Panc1 (cell line): ENCODE results near the gene MGMT. TPM values are rescaled to one million over a fixed set of nuclear protein-coding genes. Genes with fewer than 3 reads are reported as not detected.

Experiments used
- ATAC-seq: fragments of 200-7000 bp; cut with Tn5 transposase; 2 replicates; pipeline ENCODE4 v1.9.1; 2020; ENCODE audit warnings: mild to moderate bottlenecking, moderate library complexity
- BruUV-seq: library from RNA; stranded (reverse); fragments of 400-500 nt; replicated peaks from 2 replicates; lab custom pipeline; 2021; lab: Mats Ljungman, UMichigan
- CTCF ChIA-PET: fragments of 300-600 bp; sonication (Branson Sonifier 250); formaldehyde crosslinking; loops from one replicate; lab custom pipeline; 2022; ENCODE audit warnings: antibody characterized with exemption; lab: Charles Lee
- POLR2A ChIA-PET: fragments of 300-600 bp; sonication (Branson Sonifier 250); formaldehyde crosslinking; loops from one replicate; lab custom pipeline; 2022; ENCODE audit warnings: antibody characterized with exemption; lab: Charles Lee
- DNase-seq: peaks from one replicate; pipeline ENCODE4 v3.0.0-alpha.2; 2010; ENCODE audit warnings: low read depth, low spot score
- H3K27ac ChIP-seq: 2 replicates; pipeline ENCODE4 v1.5.1; 2011; ENCODE audit warnings: mild to moderate bottlenecking, low read length, inconsistent platforms
- H3K27me3 ChIP-seq: fragments of 200-500 bp; sonication (Bioruptor generic); 2 replicates; pipeline ENCODE4 v1.6.0; 2014; ENCODE audit warnings: low read length, inconsistent platforms; ENCODE audit not compliant: control insufficient read depth, insufficient read depth
- H3K36me3 ChIP-seq: fragments of 200-500 bp; sonication (Bioruptor generic); 2 replicates; pipeline ENCODE4 v1.5.1; 2014; ENCODE audit warnings: inconsistent platforms, mild to moderate bottlenecking, low read length, moderate library complexity; ENCODE audit not compliant: control insufficient read depth, insufficient read depth
- H3K4me1 ChIP-seq: 2 replicates; pipeline ENCODE4 v1.5.1; 2011; ENCODE audit warnings: inconsistent platforms, mild to moderate bottlenecking, low read length, moderate library complexity; ENCODE audit not compliant: control insufficient read depth, insufficient read depth
- H3K4me3 ChIP-seq, 2 experiments: 2 replicates each; pipeline ENCODE4 v1.5.1; 2011 to 2012; ENCODE audit warnings: low read depth in 2 of 2, low read length in 2 of 2, mild to moderate bottlenecking in 2 of 2, inconsistent platforms in 1 of 2, moderate library complexity in 1 of 2
- H3K9me3 ChIP-seq: fragments of 200-500 bp; sonication (Bioruptor generic); 2 replicates; pipeline ENCODE4 v1.5.1; 2014; ENCODE audit warnings: low read depth, mild to moderate bottlenecking, inconsistent platforms, low read length, moderate library complexity; ENCODE audit not compliant: control insufficient read depth, insufficient read depth
- CTCF ChIP-seq: fragments of 450-650 bp; IDR thresholded peaks from 2 replicates; pipeline ENCODE4 v1.5.1; 2017; ENCODE audit warnings: mild to moderate bottlenecking
- POLR2AphosphoS5 ChIP-seq: IDR thresholded peaks from 2 replicates; pipeline ENCODE4 v1.6.1; 2012; ENCODE audit warnings: mild to moderate bottlenecking, low read depth, low read length, moderate library complexity
- REST ChIP-seq, 2 experiments: IDR thresholded peaks; 2 replicates each; pipeline ENCODE4 v1.6.1; 2011 to 2012; ENCODE audit warnings: low read depth in 2 of 2, control low read depth in 1 of 2, low read length in 1 of 2, mild to moderate bottlenecking in 1 of 2, moderate library complexity in 1 of 2; ENCODE audit not compliant: insufficient read depth in 1 of 2
- SIN3A ChIP-seq: IDR thresholded peaks from 2 replicates; pipeline ENCODE4 v1.6.1; 2012; ENCODE audit warnings: low read depth, mild to moderate bottlenecking, low read length, moderate library complexity, borderline replicate concordance; ENCODE audit not compliant: insufficient read depth
- TCF7L2 ChIP-seq: IDR thresholded peaks from 2 replicates; pipeline ENCODE4 v1.6.1; 2011; ENCODE audit warnings: mild to moderate bottlenecking, low read depth, low read length, inconsistent platforms
- in situ Hi-C: cut with HindIII; loops from 2 replicates; pipeline ENCODE4 v1.10.0; 2016; ENCODE audit warnings: low sequenced_read_pairs, low pct_unique_long_range_greater_than_20kb
- intact Hi-C: fragments of 100-400 bp; cut with micrococcal nuclease; formaldehyde crosslinking; loops from one replicate; pipeline ENCODE4 v1.10.0; 2022; ENCODE audit not compliant: unreplicated experiment
- total RNA-seq: library from RNA; stranded (reverse); gene quantifications from one replicate; pipeline ENCODE4 v1.2.1, GENCODE V29; 2021; ENCODE audit not compliant: unreplicated experiment

MGMT gene
- total RNA-seq, 1 experiment from 2014 or later, result 27.3 TPM

GRCh38 chr10:129530581-129530980, 63.5 kb downstream of the MGMT start:
- H3K4me3 ChIP-seq, result no peak overlapping the region
- 0 out of 2 replicates have a peak overlapping the region, but pooled peaks have one; percentile 46 for H3K27ac ChIP-seq
- ChIA-PET POLR2A (no interaction called here), CTCF (no interaction called here)
- no TSS peak for BruUV-seq
- intact Hi-C loops (no loop called here), in situ Hi-C loops (no loop called here)
- no peak for TF ChIP-seq REST (IDR thresholded peaks at IDR 0.05; ENCODE audit: insufficient read depth in 1 of 2, low read depth in 2 of 2, low read length in 1 of 2)
- TF ChIP-seq SIN3A, result no peak
- TF ChIP-seq TCF7L2, result no peak
- TF ChIP-seq CTCF, result no peak
- TF ChIP-seq POLR2AphosphoS5, result no peak
- ATAC-seq (no peak), DNase-seq (no peak)
- H3K4me1 ChIP-seq, result peaks cover 9% of the 10 kb centered on the region
- H3K27me3 ChIP-seq, result no peaks in the 10 kb centered on the region
- H3K9me3 ChIP-seq, result no peaks in the 10 kb centered on the region
- H3K36me3 ChIP-seq, result no peaks in the 10 kb centered on the region

GRCh38 chr10:129531195-129531968, 64.3 kb downstream of the MGMT start:
- no peak for TF ChIP-seq CTCF
- no TSS peak for BruUV-seq
- CTCF ChIA-PET, result no interaction called here
- ATAC-seq, result peak; percentile 86
- no peaks in the 10 kb centered on the region for H3K9me3 ChIP-seq
- intact Hi-C loops, result no loop called here
- POLR2A ChIA-PET, result no interaction called here
- H3K27ac ChIP-seq, result peak overlapping the region; percentile 48
- H3K27me3 ChIP-seq, result no peaks in the 10 kb centered on the region
- no peak for DNase-seq
- in situ Hi-C loops, result no loop called here
- peaks cover 9% of the 10 kb centered on the region; the same call in 1 of the 2 replicates for H3K4me1 ChIP-seq
- H3K36me3 ChIP-seq, result no peaks in the 10 kb centered on the region
- no peak overlapping the region for H3K4me3 ChIP-seq
